Testis (tissue), 2 donors: ENCODE data around the gene TSSK2.

Experiments used
- POLR2A ChIP-seq: fragments of 450-650 bp; IDR thresholded peaks from one replicate; pipeline ENCODE4 v1.6.1; 2017; ENCODE audit warnings: antibody characterized with exemption, mild to moderate bottlenecking, moderate library complexity
- TF ChIP-seq, protein P1 (sequence below), 3 experiments: fragments of 450-650 bp in 2 of 3; fragments of 200-600 bp in 1 of 3; sonication (generic) in 1 of 3; IDR thresholded peaks; one replicate each; pipeline ENCODE4 v1.5.1; 2016 to 2019; ENCODE audit warnings: antibody characterized with exemption in 3 of 3, mild to moderate bottlenecking in 2 of 3, moderate library complexity in 1 of 3

DNA sequence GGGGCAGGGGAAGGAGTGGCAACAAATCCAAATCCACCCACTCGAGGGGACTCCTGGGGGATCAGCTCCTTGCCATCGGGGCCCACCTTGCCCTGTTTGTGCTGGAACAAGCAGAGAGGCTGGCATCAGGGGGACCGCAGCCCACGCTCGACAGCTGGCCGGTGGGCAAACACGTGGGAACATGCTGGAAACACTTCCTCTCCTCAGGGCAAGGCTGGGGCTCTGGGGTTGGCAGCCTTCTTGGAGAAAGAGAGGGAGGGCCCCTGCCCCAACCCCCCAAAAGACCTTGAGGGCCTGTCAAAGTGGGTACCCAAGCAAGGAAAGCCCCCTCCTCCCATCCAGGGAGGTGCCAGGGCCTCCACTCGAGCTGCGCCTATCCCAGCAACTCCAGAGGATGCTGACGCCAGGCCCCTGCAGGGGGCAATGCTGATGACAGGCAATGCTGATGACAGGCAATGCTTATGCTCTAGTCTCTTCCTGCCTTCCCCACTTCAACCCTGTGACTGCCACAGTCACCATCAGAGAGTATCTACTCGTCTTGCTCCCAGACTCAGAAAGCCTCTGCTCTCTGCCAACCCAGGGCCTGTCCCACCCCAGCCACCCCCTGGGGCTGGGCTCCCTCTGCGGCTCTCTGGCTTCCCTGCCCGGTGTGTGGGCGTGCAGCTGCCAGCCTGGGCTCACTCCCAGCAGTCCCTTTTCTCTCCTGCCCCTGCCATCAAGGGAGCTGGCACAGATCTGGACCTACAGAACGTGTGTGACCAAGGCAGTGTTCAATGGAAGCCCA, 7.3 kb downstream of the TSSK2 start:
- TF ChIP-seq, protein P1, sequence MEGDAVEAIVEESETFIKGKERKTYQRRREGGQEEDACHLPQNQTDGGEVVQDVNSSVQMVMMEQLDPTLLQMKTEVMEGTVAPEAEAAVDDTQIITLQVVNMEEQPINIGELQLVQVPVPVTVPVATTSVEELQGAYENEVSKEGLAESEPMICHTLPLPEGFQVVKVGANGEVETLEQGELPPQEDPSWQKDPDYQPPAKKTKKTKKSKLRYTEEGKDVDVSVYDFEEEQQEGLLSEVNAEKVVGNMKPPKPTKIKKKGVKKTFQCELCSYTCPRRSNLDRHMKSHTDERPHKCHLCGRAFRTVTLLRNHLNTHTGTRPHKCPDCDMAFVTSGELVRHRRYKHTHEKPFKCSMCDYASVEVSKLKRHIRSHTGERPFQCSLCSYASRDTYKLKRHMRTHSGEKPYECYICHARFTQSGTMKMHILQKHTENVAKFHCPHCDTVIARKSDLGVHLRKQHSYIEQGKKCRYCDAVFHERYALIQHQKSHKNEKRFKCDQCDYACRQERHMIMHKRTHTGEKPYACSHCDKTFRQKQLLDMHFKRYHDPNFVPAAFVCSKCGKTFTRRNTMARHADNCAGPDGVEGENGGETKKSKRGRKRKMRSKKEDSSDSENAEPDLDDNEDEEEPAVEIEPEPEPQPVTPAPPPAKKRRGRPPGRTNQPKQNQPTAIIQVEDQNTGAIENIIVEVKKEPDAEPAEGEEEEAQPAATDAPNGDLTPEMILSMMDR (IDR thresholded peaks at IDR 0.05) = no peak
- TF ChIP-seq POLR2A = no peak
